Right lobe of liver (tissue), 4 donors: Measurements from ENCODE around the gene CILP2.

Source experiments
- CTCF ChIP-seq, 4 donors: fragments of 200-600 bp in 3 of 4; fragments of 450-650 bp in 1 of 4; IDR thresholded peaks; one replicate each; pipeline versions ENCODE4 v1.5.1 to v1.8.0; 2016 to 2022; ENCODE audit warnings: antibody characterized with exemption in 4 of 4, mild to moderate bottlenecking in 2 of 4
- POLR2A ChIP-seq: fragments of 450-650 bp; IDR thresholded peaks from one replicate; pipeline ENCODE4 v1.6.1; 2017; ENCODE audit warnings: antibody characterized with exemption, mild to moderate bottlenecking
- donor health status: DM: no; HTN: no; CAD: no.
- donor health status: DM: no; HTN: no; CAD: no.
- donor health status: DM: no; HTN: yes; CAD: no.

DNA sequence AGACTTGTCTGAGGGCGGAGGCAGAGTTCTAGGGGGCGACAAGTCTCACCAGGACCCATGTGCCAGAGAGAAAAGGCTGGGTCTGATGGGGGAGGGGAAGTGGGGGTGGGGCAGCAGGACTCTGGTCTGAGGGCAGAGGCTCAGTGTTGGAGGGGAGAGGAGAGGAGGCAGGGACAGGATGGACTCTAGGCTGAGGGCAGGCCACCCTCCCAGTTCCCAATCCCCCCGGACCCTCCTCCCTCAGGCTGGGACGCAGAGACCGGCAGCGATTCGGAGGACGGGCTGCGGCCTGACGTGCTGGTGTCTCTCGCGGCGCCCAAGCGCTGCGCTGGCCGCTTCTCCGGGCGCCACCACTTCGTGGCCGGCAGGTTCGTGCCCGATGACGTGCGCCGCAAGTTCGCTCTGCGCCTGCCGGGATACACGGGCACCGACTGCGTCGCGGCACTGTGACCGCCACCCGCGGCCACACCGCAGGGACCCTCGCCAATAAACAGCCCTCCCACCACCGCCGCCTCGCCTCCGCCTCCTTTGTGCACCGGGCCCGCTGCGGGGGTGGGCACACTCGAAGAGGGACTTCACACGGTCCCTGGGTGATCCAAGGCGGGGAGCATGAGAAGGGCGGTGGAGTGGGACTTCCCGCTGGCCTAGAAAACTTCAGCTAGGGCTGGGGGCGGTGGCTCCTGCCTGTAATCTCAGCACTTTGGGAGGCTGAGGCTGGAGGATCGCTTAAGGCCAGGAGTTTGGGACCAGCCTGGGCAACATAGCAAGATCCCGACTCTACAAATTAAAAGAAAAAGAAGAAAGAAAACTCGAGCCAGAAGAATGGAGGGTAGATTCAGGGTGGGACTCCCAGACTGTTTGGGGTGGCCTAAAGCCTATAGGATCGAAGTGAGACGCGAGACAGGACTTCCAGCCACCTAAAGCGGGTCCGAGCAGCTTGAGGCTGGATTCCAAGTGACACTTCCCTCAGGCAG lies 703 bp upstream of the CILP2 start:
- TF ChIP-seq CTCF (IDR thresholded peaks at IDR 0.05) (no peak), POLR2A (no peak)
